Glutamatergic neuron (in vitro differentiated cells): ENCODE results near the gene GAPT. TPM values are rescaled to one million over a fixed set of nuclear protein-coding genes. Genes with fewer than 3 reads are reported as not detected.
"Not testable (repeated sequence)": the region's sequence is repeated elsewhere in the genome, so short reads cannot be mapped to it uniquely, and the experiment has no call there.

ENCODE experiments used
- DNase-seq: peaks from one replicate; pipeline ENCODE4 v3.0.0; 2022
- H3K27ac Mint-ChIP-seq: one replicate; pipeline ENCODE4 v1.8.0; 2020; ENCODE audit warnings: mild to moderate bottlenecking, mixed read lengths, inconsistent platforms; ENCODE audit not compliant: unreplicated experiment
- H3K27me3 Mint-ChIP-seq: one replicate; pipeline ENCODE4 v1.8.0; 2020; ENCODE audit warnings: mild to moderate bottlenecking, moderate library complexity, mixed read lengths, inconsistent platforms; ENCODE audit not compliant: unreplicated experiment
- H3K36me3 Mint-ChIP-seq: one replicate; pipeline ENCODE4 v1.8.0; 2020; ENCODE audit warnings: mild to moderate bottlenecking, mixed read lengths, inconsistent platforms; ENCODE audit not compliant: unreplicated experiment
- H3K4me1 Mint-ChIP-seq: one replicate; pipeline ENCODE4 v1.8.0; 2020; ENCODE audit warnings: mild to moderate bottlenecking, low read depth, mixed read lengths, inconsistent platforms; ENCODE audit not compliant: unreplicated experiment
- H3K4me3 Mint-ChIP-seq: one replicate; pipeline ENCODE4 v1.8.0; 2020; ENCODE audit warnings: mild to moderate bottlenecking, mixed read lengths, inconsistent platforms; ENCODE audit not compliant: unreplicated experiment
- H3K9me3 Mint-ChIP-seq: one replicate; pipeline ENCODE4 v1.8.0; 2020; ENCODE audit warnings: mild to moderate bottlenecking, moderate library complexity, mixed read lengths, inconsistent platforms; ENCODE audit not compliant: unreplicated experiment
- total RNA-seq: library from RNA; stranded (reverse); fragmentation: NEBNext Ultra II Directional; extraction: Animal tissue kit (Norgen Biotek cat#: 25700); gene quantifications from one replicate; pipeline ENCODE4 v1.2.1, GENCODE V29; 2021; ENCODE audit not compliant: unreplicated experiment
- TF ChIP-seq, protein P1 (sequence below): fragments of 200-600 bp; sonication (generic); IDR thresholded peaks from one replicate; pipeline ENCODE4 v1.5.0; 2021; ENCODE audit not compliant: partially characterized antibody, unreplicated experiment

The GAPT gene
- total RNA-seq, 1 donor from 2014 or later = not detected

GRCh38 chr5:58507715-58508114 lies 16.5 kb downstream of the GAPT start:
- no peaks in the 10 kb centered on the region for H3K36me3 Mint-ChIP-seq
- no peak overlapping the region for H3K4me3 Mint-ChIP-seq
- no peak for DNase-seq
- no peaks in the 10 kb centered on the region for H3K4me1 Mint-ChIP-seq
- H3K9me3 Mint-ChIP-seq = no peaks in the 10 kb centered on the region
- H3K27ac Mint-ChIP-seq = no peak overlapping the region
- no peaks in the 10 kb centered on the region for H3K27me3 Mint-ChIP-seq
- TF ChIP-seq, protein P1, sequence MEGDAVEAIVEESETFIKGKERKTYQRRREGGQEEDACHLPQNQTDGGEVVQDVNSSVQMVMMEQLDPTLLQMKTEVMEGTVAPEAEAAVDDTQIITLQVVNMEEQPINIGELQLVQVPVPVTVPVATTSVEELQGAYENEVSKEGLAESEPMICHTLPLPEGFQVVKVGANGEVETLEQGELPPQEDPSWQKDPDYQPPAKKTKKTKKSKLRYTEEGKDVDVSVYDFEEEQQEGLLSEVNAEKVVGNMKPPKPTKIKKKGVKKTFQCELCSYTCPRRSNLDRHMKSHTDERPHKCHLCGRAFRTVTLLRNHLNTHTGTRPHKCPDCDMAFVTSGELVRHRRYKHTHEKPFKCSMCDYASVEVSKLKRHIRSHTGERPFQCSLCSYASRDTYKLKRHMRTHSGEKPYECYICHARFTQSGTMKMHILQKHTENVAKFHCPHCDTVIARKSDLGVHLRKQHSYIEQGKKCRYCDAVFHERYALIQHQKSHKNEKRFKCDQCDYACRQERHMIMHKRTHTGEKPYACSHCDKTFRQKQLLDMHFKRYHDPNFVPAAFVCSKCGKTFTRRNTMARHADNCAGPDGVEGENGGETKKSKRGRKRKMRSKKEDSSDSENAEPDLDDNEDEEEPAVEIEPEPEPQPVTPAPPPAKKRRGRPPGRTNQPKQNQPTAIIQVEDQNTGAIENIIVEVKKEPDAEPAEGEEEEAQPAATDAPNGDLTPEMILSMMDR = no peak

DNA sequence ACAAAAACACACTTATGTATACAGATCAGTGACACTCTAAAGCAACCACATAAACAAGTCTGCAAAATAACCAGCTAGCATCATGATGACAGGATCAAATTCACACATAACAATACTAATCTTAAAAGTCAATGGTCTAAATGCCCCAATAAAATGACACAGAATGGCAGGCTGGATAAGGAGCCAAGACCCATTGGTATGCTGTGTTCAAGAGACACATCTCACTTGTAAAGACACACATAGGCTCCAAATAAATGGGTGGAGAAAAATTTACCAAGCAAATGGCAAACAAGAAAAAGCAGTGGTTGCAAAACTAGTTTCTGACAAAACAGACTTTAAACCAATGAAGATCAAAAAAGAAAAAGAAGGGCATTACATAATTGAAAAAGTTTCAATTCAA lies 26.0 kb downstream of the GAPT start:
- no peaks in the 10 kb centered on the region for H3K27me3 Mint-ChIP-seq
- no peak overlapping the region for H3K27ac Mint-ChIP-seq
- H3K4me1 Mint-ChIP-seq = no peaks in the 10 kb centered on the region
- TF ChIP-seq, protein P1 = no peak
- peaks cover 11% of the 10 kb centered on the region for H3K36me3 Mint-ChIP-seq
- no peak overlapping the region for H3K4me3 Mint-ChIP-seq
- peaks cover 7% of the 10 kb centered on the region for H3K9me3 Mint-ChIP-seq
- no peak for DNase-seq

- no peak overlapping the region for H3K4me3 Mint-ChIP-seq
- DNase-seq = no peak
- no peaks in the 10 kb centered on the region for H3K9me3 Mint-ChIP-seq
- no peaks in the 10 kb centered on the region for H3K36me3 Mint-ChIP-seq
- TF ChIP-seq, protein P1 = no peak
- H3K4me1 Mint-ChIP-seq = no peaks in the 10 kb centered on the region
- no peak overlapping the region for H3K27ac Mint-ChIP-seq
- H3K27me3 Mint-ChIP-seq = no peaks in the 10 kb centered on the region
These were observed 32.7 kb downstream of the GAPT start for GRCh38 chr5:58523956-58524355.

- Mint-ChIP-seq H3K4me1 (no peaks in the 10 kb centered on the region), H3K4me3 (no peak overlapping the region), H3K36me3 (no peaks in the 10 kb centered on the region), H3K9me3 (no peaks in the 10 kb centered on the region), H3K27me3 (no peaks in the 10 kb centered on the region), H3K27ac (no peak overlapping the region)
- no peak for DNase-seq
- TF ChIP-seq, protein P1 = no peak
These were observed 33.3 kb downstream of the GAPT start for GRCh38 chr5:58524571-58524970.

DNA sequence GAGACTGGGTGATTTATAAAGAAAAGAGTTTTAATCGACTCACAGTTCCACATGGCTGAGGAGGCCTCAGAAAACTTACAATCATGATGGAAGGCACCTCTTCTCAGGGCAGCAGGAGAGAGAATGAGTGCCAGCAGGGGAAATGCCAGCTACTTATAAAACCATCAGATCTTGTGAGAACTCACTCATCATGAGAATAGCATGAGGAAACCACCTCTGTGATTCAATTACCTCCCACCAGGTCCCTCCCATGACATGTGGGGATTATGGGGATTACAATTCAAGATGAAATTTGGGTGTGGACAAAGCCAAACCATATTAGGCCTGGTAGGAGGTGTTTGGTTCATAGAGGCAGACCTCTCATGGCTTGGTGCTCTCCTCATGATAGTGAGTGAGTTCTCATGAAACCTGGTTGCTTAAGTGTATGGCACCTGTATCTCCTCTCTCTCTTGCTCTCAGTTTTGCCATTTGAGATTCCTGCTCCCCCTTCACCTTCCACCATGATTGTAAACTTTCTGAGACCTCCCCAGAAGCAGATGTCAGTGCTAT lies 39.8 kb downstream of the GAPT start:
- TF ChIP-seq, protein P1 = no peak
- Mint-ChIP-seq H3K27me3 (no peaks in the 10 kb centered on the region), H3K4me3 (no peak overlapping the region), H3K27ac (no peak overlapping the region), H3K9me3 (no peaks in the 10 kb centered on the region), H3K4me1 (no peaks in the 10 kb centered on the region), H3K36me3 (no peaks in the 10 kb centered on the region)
- no peak for DNase-seq

- DNase-seq, H3K4me3 Mint-ChIP-seq, H3K27ac Mint-ChIP-seq, H3K4me1 Mint-ChIP-seq, H3K36me3 Mint-ChIP-seq, H3K9me3 Mint-ChIP-seq, H3K27me3 Mint-ChIP-seq: not testable (repeated sequence)
These were observed 50.7 kb downstream of the GAPT start for GRCh38 chr5:58541935-58542334.
